Measurements from ENCODE around the gene ATP10A.
"Not testable (repeated sequence)": the region's sequence is repeated elsewhere in the genome, so short reads cannot be mapped to it uniquely, and the experiment has no call there.

Gene ATP10A

GRCh38 chr15:25856059-25856458, 7.1 kb downstream of the ATP10A start:
- not testable (repeated sequence) for DNase-seq (ENCODE audit: low read depth)

DNA sequence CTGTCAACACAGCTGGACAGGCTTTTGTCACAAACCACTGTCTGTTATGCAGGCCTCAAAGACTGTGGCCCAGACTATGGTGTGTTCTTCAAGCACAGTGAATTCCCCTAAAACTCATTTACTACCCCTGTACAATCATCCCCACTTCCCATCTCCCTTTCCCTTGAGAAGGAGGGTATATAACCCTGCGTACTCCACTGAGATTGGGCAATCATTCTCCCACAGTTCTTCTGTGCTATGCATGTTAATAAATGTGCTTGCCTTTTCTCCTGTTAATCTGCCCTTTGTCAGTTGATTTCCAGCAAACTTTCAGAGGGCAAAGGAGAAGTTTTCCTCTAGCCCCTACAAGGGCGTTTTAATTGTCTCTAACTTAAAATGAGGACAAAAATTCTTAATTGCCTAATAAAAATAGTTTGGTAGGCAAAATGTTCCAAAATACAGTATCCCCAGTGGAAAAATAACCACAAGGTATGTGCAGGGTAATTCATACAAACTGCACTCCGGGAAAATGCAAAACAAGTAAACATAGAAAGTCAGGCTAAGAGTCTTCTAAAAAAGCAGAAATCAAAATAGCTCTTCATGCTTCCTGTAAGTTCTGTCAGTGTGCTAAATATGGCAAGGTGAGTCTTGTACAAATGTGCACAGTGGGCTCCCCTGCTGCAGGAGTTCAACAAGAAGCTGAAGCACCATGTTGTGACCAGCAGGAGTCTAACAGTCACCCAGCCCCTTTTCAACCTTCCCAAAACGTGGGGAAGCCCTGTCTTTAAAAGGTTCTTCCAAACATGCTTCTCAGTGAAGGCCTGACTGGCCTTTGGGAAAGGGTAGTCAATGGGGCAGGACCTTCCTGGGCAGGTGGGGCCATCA, 10.2 kb downstream of the ATP10A start:
- DNase-seq (ENCODE audit: low read depth), result no peak

DNA sequence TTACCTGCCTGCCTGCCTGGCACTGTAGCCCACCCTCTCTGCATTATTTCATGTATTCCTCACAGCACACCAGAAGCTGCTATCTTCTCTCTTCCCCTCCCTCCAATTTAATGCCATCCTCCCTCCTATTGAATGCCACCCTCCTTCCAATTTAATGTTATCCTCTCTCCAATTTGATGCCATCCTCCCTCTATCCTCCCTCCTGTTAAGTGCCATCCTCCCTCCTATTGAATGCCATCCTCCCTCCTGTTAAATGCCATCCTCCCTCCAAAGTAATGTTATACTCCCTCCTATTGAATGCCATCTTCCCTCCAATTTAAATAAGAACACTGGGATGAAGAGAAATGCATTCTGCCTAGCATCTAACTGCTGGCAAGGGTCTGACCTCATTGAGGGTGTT, 11.1 kb downstream of the ATP10A start:
- no peak for DNase-seq (ENCODE audit: low read depth)

- peak; percentile 56 for DNase-seq (ENCODE audit: low read depth)
These were observed 12.7 kb downstream of the ATP10A start for GRCh38 chr15:25850154-25851111.

- no peak for DNase-seq (ENCODE audit: low read depth)
These were observed 13.8 kb downstream of the ATP10A start for GRCh38 chr15:25849157-25849921.

DNA sequence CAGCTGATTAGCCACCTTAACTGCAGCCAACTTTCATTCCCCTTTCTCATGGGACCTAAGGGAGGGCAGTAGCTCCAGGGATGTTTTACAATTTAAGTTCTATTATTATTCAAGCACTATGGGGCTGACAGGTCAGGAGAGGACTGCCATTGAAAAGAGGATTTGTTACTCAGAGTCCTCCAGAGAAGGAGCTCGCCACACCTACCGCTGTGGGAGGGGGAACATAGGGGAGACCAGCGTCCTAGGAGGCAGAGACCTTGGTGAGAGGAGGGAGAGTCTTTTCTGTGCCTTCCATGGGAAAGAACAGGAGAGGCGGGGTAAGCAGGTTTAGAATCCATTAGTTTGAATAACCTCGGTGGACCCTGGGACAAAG, 14.4 kb downstream of the ATP10A start:
- DNase-seq (ENCODE audit: low read depth), result no peak

DNA sequence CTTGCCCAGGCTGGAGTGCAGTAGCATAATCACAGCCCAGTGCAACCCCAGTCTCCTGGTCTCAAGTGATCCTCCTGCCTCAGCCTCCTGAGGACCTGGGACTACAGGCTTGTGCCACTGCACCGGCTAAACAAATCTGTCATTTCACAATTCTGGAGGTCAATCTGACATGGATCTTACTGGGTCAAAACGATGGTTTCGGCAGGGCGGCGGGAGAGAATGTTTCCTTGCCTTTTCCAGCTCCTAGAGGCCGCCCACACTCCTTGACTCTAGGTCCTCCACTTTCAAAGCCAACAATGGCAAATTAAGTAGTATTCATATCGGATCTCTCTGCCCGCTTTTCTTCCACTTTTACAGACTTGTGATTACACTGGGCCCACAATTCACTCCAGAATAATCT, 14.8 kb downstream of the ATP10A start:
- no peak for DNase-seq (ENCODE audit: low read depth)

DNA sequence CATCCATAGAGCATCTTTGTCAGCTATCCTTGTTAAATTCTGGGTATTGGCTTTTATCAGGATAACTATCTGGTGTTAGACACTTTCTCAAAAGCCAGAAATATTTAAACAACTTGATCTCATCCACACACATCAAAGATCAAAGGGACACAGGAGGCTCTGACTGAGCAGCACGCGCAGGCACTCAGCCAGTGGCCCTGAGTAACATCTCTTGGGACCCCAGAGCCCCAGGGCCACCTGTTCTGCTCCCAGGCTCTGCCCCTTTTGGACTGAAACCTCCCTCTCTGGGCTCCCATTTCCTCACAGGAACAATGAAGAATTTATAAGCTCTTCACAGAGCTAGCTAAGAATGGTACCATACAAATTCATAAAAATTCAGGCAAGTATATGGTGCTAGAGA, 16.1 kb downstream of the ATP10A start:
- DNase-seq (ENCODE audit: low read depth), result no peak

- no peak for DNase-seq (ENCODE audit: low read depth)
These were observed 16.8 kb downstream of the ATP10A start for GRCh38 chr15:25846377-25846776.

GRCh38 chr15:25844981-25845680, 18.0 kb downstream of the ATP10A start:
- no peak for DNase-seq (ENCODE audit: low read depth)

DNA sequence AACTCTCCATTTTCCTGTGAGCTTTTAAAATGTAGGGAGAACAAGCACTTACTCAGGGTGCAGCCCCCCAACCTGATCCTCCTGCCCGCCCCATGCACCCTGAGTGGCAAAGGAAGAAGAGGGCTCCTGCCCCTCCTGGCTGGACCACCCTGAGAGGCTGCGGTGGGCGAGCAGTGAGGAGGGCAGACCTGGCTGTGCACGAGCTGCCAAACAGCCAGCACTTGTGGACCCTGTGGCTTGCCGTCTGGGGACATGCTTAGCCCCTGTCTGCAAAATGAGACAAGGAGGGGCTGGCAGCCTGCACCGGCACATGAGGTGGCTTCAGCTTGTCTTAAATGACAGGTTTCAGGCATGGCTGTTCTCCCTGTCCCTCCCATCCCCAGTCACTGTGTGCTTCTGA, 18.6 kb downstream of the ATP10A start:
- DNase-seq (ENCODE audit: low read depth), result no peak

GRCh38 chr15:25844076-25844475, 19.1 kb downstream of the ATP10A start:
- DNase-seq (ENCODE audit: low read depth), result no peak

GRCh38 chr15:25839638-25840156, 23.4 kb downstream of the ATP10A start:
- DNase-seq (ENCODE audit: low read depth), result no peak

GRCh38 chr15:25838871-25839195, 24.3 kb downstream of the ATP10A start:
- no peak for DNase-seq (ENCODE audit: low read depth)

- no peak for DNase-seq (ENCODE audit: low read depth)
These were observed 24.8 kb downstream of the ATP10A start for GRCh38 chr15:25838191-25838870.

GRCh38 chr15:25832158-25832557, 31.0 kb downstream of the ATP10A start:
- no peak for DNase-seq (ENCODE audit: low read depth)

DNA sequence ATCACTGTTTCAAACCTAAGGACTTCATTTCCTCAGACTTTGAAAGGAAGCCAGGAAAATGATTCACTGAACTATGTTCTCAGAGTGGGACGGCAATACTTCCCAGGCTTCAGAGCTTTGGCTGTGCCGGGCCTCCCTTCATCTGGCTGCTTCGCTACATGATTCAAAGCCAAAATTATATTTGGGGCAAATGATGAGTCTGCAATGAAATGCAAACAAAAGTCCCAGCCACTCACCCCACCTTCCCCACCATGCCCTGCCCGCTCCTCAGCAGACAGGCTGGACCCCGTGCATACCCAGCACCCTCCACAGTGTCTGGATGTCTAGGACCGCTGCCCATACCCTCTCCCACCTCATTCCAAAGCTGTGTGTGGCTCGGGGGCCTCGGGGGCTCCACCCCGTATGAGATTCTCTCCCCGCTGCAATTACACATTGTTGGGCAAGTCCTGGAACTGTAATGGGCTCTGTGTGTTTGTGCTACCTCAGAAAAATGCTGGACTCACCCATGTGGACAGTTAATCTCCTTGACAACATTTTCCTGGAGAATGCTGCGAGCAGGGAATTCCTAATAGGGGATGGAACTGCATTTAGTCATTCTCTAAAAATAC, 32.2 kb downstream of the ATP10A start:
- peak; percentile 68 for DNase-seq (ENCODE audit: low read depth)

DNA sequence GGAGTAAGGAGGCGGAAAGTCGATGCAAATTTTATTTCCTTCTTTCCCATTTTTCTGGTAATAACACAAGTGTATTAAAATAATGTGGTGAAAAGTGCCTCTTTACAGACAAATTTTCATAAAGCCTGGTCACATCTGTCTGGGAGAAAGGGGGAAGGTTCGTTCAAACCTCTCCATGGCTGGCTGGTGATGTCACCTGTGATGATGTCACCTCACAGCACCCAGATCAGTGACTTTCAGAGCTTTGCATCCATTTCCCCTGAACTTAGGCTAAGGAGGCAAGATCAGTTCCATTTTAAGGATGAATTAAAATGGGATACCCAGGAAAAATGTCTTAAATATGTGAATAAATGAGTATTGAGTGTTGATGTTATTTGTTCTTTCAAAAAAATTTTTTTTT, 34.1 kb downstream of the ATP10A start:
- no peak for DNase-seq (ENCODE audit: low read depth)

DNA sequence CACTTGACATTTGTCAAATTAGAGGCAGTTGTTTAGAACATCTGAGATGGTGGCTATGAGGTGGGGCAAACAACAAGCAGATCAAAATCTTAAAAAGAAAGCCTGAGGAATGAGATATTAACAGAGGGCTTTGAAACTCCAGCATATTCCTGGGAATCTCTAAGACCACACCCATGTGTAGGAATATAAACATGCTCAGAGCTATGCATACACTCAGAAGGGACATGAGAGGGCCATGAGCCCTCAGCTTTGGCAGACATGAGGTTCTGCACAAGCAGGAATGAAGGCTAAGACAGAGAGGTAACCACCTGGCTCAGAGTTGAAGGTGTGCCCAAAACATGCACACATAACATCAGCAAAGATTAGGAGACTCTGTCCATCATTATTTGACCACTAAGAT, 37.9 kb downstream of the ATP10A start:
- DNase-seq (ENCODE audit: low read depth), result no peak

- no peak for DNase-seq (ENCODE audit: low read depth)
These were observed 38.5 kb downstream of the ATP10A start for GRCh38 chr15:25824618-25825017.

DNA sequence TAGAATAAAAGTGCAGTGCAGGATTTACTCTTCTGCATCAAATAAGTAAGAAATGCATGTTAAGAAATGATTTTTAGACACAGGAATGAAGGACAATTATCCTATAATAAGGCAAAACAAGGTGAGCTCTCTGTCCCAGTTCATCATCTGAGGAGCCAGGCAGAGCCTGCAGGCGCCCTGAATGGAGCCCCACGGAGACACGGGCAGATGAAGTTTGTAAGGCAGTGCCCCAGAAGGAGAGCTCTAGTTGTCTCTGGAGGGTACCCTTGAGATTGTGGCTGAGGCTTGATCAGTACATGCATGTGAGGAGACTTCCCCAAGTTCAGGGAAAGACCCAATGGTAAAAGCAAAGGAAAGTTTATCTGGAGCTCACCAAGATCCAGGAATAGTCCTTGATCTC, 50.3 kb downstream of the ATP10A start:
- no peak for DNase-seq (ENCODE audit: low read depth)

All from HS-5 (cell line).